ENCODE data around the gene GPC6. TPM values are rescaled to one million over a fixed set of nuclear protein-coding genes. Genes with fewer than 3 reads are reported as not detected.

GPC6 gene
- total RNA-seq, 1 donor from 2014 or later = not detected

DNA sequence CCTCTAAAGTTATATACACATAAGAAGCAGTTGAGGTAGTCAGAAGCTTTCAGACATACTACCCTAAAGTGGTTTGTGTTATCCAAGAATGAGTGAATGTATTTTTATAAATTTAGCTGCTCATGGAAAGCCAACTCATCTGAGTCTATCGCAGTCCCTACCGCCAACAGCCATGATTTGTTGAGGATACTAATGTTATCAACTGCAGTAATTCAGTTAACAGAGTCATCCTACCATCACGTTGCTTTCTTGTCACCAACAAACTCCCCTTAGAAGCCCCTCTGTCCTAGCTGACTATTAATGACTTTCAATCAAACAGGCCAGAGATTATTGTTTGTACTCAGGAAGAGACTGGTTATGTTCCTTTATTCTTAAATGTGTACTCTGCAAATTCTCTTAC, 1083.0 kb downstream of the GPC6 start:
- no peaks in the 10 kb centered on the region for H3K9me3 Mint-ChIP-seq
- peaks cover 3% of the 10 kb centered on the region for H3K4me1 Mint-ChIP-seq
- CTCF ChIA-PET = no interaction called here
- POLR2A ChIA-PET = no interaction called here
- H3K27ac Mint-ChIP-seq = no peak overlapping the region
- H3K4me3 Mint-ChIP-seq = no peak overlapping the region
- intact Hi-C loops (cut with micrococcal nuclease) = no loop called here
- TF ChIP-seq, protein P1, sequence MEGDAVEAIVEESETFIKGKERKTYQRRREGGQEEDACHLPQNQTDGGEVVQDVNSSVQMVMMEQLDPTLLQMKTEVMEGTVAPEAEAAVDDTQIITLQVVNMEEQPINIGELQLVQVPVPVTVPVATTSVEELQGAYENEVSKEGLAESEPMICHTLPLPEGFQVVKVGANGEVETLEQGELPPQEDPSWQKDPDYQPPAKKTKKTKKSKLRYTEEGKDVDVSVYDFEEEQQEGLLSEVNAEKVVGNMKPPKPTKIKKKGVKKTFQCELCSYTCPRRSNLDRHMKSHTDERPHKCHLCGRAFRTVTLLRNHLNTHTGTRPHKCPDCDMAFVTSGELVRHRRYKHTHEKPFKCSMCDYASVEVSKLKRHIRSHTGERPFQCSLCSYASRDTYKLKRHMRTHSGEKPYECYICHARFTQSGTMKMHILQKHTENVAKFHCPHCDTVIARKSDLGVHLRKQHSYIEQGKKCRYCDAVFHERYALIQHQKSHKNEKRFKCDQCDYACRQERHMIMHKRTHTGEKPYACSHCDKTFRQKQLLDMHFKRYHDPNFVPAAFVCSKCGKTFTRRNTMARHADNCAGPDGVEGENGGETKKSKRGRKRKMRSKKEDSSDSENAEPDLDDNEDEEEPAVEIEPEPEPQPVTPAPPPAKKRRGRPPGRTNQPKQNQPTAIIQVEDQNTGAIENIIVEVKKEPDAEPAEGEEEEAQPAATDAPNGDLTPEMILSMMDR (IDR thresholded peaks at IDR 0.05) = no peak
- no peaks in the 10 kb centered on the region for H3K27me3 Mint-ChIP-seq
- ATAC-seq (ENCODE audit: low read depth) = no peak
- DNase-seq = no peak
- H3K36me3 Mint-ChIP-seq (ENCODE audit: low read depth) = no peaks in the 10 kb centered on the region

DNA sequence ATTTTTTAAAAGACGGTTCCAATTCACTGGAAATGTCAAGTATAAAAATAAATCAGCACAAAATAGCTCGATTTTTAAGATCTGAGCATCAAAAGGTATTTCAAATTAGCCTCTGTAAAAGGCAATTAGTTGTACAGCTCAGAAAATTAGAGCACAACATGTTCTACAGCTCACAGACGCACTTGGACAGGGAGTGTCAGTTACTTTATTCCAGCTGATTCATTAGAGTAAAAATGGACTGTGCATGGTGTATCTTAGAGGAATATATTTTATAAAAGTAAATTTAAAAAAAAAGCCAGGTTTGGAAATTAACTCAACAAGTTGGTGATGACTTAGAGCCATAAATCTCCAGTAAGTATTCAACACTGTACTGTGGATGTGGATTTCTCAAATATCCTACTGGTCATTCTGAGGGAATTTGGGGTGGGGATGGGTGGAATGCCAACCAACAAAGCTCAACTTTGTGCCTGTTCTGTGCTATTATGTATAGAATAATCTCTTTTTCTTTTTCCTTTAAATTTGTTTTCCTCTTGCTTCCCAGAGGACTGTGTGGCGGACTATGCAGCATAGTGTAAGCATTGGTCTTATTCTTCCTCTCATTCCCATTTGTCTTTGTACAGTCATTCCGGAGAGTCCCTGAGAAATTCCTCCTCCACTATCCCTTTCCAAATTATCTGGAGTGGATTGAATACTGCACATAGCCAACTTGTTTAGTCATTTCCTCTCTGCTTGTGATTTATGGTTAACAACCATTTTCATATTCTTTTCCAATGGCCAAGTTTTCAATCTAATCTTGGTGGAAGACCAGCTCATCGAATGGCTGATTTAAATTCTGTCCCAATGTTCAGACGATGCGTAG, 1083.6 kb downstream of the GPC6 start:
- DNase-seq = no peak
- Mint-ChIP-seq H3K27ac (no peak overlapping the region), H3K4me1 (no peaks in the 10 kb centered on the region), H3K9me3 (no peaks in the 10 kb centered on the region), H3K27me3 (no peaks in the 10 kb centered on the region), H3K36me3 (ENCODE audit: low read depth) (no peaks in the 10 kb centered on the region), H3K4me3 (no peak overlapping the region)
- ATAC-seq (ENCODE audit: low read depth) = no peak
- ChIA-PET CTCF (no interaction called here), POLR2A (no interaction called here)
- TF ChIP-seq, protein P1 (IDR thresholded peaks at IDR 0.05) = no peak
- intact Hi-C loops (cut with micrococcal nuclease) = no loop called here

DNA sequence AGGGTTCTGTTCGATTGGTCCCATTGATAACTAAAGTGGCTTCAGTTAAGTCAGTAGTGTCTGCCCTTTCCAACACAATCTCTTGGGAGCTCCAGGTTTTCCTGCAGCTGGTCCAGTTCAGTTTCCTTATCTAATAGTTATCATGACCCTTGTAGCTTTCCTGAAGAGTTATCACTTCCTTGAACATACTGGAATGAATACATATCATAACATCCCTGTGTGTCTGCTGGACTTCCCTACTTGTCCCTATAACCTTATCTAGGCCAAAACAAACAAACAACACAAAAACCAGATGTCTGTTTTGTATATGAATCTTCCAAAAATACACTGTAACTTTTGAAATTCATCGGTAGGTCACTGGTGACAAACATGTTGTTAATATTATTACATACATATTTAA, 1085.3 kb downstream of the GPC6 start:
- intact Hi-C loops (cut with micrococcal nuclease) = no loop called here
- no peak for DNase-seq
- H3K4me3 Mint-ChIP-seq = no peak overlapping the region
- CTCF ChIA-PET = no interaction called here
- H3K27me3 Mint-ChIP-seq = no peaks in the 10 kb centered on the region
- H3K27ac Mint-ChIP-seq = no peak overlapping the region
- no peaks in the 10 kb centered on the region for H3K36me3 Mint-ChIP-seq (ENCODE audit: low read depth)
- ATAC-seq (ENCODE audit: low read depth) = no peak
- peaks cover 1% of the 10 kb centered on the region for H3K4me1 Mint-ChIP-seq
- POLR2A ChIA-PET = no interaction called here
- no peaks in the 10 kb centered on the region for H3K9me3 Mint-ChIP-seq
- TF ChIP-seq, protein P1 (IDR thresholded peaks at IDR 0.05) = no peak

DNA sequence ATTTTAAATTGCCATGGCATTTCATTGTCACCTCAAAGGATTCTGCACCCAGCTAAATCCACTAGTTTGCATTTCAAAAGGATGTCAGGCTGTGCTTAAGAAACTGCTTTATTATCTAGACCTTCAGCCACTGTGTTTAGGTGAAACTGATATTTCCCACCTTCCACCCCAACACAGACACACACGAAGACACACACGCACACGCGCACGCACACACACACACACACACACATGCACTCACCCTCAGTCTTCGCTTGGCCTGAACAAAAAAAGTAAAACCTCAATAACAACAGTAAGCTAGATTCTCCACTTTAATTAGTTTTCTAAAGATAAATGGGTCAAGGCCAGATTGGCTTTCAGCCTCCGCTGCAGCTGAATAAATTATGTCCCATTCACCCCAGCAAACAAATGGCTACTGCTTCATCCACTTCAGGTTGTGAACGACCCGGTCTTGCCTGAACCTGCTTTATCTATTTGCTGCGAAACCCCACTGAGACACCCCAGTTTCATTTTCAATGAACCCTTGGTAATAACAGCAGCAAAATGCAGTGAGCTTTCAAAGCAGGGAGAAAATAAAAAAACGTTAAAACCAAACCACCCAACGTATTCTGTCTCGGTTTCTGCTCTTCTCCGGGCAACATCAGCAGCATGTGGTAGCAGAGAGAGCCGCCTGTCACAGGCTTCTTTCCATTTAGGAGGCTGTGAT, 1086.1 kb downstream of the GPC6 start:
- no peaks in the 10 kb centered on the region for H3K9me3 Mint-ChIP-seq
- H3K36me3 Mint-ChIP-seq (ENCODE audit: low read depth) = no peaks in the 10 kb centered on the region
- POLR2A ChIA-PET = no interaction called here
- no peak overlapping the region for H3K4me3 Mint-ChIP-seq
- TF ChIP-seq, protein P1 (IDR thresholded peaks at IDR 0.05) = no peak
- H3K27me3 Mint-ChIP-seq = no peaks in the 10 kb centered on the region
- intact Hi-C loops (cut with micrococcal nuclease) = no loop called here
- CTCF ChIA-PET = no interaction called here
- no peak for DNase-seq
- no peak for ATAC-seq (ENCODE audit: low read depth)
- no peak overlapping the region for H3K27ac Mint-ChIP-seq
- H3K4me1 Mint-ChIP-seq = peaks cover 5% of the 10 kb centered on the region

DNA sequence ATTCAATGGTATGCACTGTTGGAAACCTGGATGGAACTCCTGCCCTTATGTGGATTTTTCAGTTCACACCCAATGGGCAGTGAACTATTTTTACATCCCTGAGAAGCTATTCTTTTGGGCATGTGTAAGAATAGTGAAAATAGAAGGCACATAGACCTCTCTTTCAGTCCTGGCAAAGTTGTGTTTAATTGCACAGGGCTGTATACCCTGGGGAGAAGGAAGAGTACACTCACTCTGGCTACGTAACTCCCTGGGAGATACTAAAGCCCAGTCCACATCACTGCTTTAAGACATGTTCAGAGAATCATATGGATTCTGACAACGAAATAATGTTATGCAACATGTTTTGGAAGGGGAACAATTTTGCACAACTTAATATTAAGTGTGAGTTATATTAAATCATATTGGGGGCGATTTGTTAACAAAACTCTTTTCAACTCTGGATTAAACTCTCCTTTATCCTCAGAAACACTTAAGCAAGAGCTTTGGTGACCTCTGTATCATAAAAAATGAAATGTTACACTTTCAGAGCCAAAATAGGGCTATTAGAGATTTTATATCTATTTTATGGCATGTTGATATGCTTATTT, 1086.8 kb downstream of the GPC6 start:
- H3K27ac Mint-ChIP-seq = no peak overlapping the region
- no peak overlapping the region for H3K4me3 Mint-ChIP-seq
- ChIA-PET CTCF (no interaction called here), POLR2A (no interaction called here)
- ATAC-seq (ENCODE audit: low read depth) = no peak
- intact Hi-C loops (cut with micrococcal nuclease) = no loop called here
- no peaks in the 10 kb centered on the region for H3K9me3 Mint-ChIP-seq
- no peaks in the 10 kb centered on the region for H3K36me3 Mint-ChIP-seq (ENCODE audit: low read depth)
- no peaks in the 10 kb centered on the region for H3K27me3 Mint-ChIP-seq
- no peak for DNase-seq
- TF ChIP-seq, protein P1 (IDR thresholded peaks at IDR 0.05) = no peak
- peaks cover 5% of the 10 kb centered on the region for H3K4me1 Mint-ChIP-seq
